A673 (cell line): ENCODE results near the gene ANO4. TPM values are rescaled to one million over a fixed set of nuclear protein-coding genes. Genes with fewer than 3 reads are reported as not detected.

Experiments used
- BruUV-seq: library from RNA; stranded (reverse); fragments of 400-500 nt; replicated peaks from 2 replicates; lab custom pipeline; 2021; lab: Mats Ljungman, UMichigan
- CTCF ChIA-PET: fragments of 300-600 bp; sonication (Branson Sonifier 250); formaldehyde crosslinking; loops from one replicate; lab custom pipeline; 2022; ENCODE audit warnings: antibody characterized with exemption; lab: Charles Lee
- POLR2A ChIA-PET: fragments of 300-600 bp; sonication (Branson Sonifier 250); formaldehyde crosslinking; loops from one replicate; lab custom pipeline; 2022; ENCODE audit warnings: antibody characterized with exemption; ENCODE audit not compliant: low non-redundant PET; lab: Charles Lee
- DNase-seq: peaks from one replicate; pipeline ENCODE4 v3.0.0-alpha.2; 2015; ENCODE audit warnings: low spot score
- H3K27ac ChIP-seq: fragments of 200-600 bp; sonication (generic); 2 replicates; pipeline ENCODE4 v1.5.1; 2016; ENCODE audit warnings: mixed run types, low read depth, mild to moderate bottlenecking, mixed read lengths, antibody characterized with exemption, low read length; ENCODE audit not compliant: poor library complexity, severe bottlenecking
- H3K27me3 ChIP-seq: fragments of 200-600 bp; sonication (generic); replicated peaks from 2 replicates; pipeline ENCODE4 v1.6.1; 2017; ENCODE audit warnings: mixed run types, low read depth, mild to moderate bottlenecking, mixed read lengths, antibody characterized with exemption, low read length; ENCODE audit not compliant: insufficient read depth, poor library complexity
- H3K36me3 ChIP-seq: fragments of 200-600 bp; sonication (generic); 2 replicates; pipeline ENCODE4 v1.6.1; 2016; ENCODE audit warnings: mixed run types, mild to moderate bottlenecking, mixed read lengths, antibody characterized with exemption, low read length; ENCODE audit not compliant: insufficient read depth, poor library complexity, severe bottlenecking
- H3K4me1 ChIP-seq: fragments of 200-600 bp; sonication (generic); 2 replicates; pipeline ENCODE4 v1.6.1; 2017; ENCODE audit warnings: mixed run types, mild to moderate bottlenecking, mixed read lengths, antibody characterized with exemption, low read length; ENCODE audit not compliant: insufficient read depth, poor library complexity, severe bottlenecking
- H3K4me3 ChIP-seq: fragments of 200-600 bp; sonication (generic); 2 replicates; pipeline ENCODE4 v1.5.1; 2016; ENCODE audit warnings: low read depth, mixed run types, mild to moderate bottlenecking, mixed read lengths, low read length; ENCODE audit not compliant: poor library complexity, severe bottlenecking
- H3K9me3 ChIP-seq: fragments of 200-600 bp; sonication (generic); 2 replicates; pipeline ENCODE4 v1.6.1; 2016; ENCODE audit warnings: mixed run types, low read depth, mild to moderate bottlenecking, mixed read lengths, antibody characterized with exemption, low read length; ENCODE audit not compliant: poor library complexity, severe bottlenecking
- CTCF ChIP-seq: fragments of 300-800, 200-600 bp; sonication (generic); conservative IDR thresholded peaks from 2 replicates; pipeline ENCODE4 v1.5.1; 2017; ENCODE audit warnings: low read depth, mild to moderate bottlenecking, antibody characterized with exemption, low read length, moderate library complexity, mixed read lengths
- EZH2 ChIP-seq: fragments of 200-600 bp; sonication (generic); IDR thresholded peaks from 2 replicates; pipeline ENCODE4 v1.6.1; 2017; ENCODE audit warnings: borderline replicate concordance, low read depth, mild to moderate bottlenecking, mixed read lengths, antibody characterized with exemption, low read length; ENCODE audit not compliant: poor library complexity, severe bottlenecking
- intact Hi-C: fragments of 100-400 bp; cut with micrococcal nuclease; formaldehyde crosslinking; loops from one replicate; pipeline ENCODE4 v1.10.0; 2022; ENCODE audit not compliant: unreplicated experiment
- total RNA-seq: library from RNA; stranded (reverse); gene quantifications from 2 replicates; pipeline ENCODE4 v1.2.3, GENCODE V29; 2021

The ANO4 gene
- total RNA-seq, 1 experiment from 2014 or later: 9.3 TPM

GRCh38 chr12:100798286-100799160, 3.9 kb downstream of the ANO4 start:
- DNase-seq: peak; percentile 46
- ChIA-PET POLR2A (no interaction called here), CTCF (no interaction called here)
- intact Hi-C loops: no loop called here
- Histone ChIP-seq H3K36me3 (no peaks in the 10 kb centered on the region), H3K27me3 (no peaks in the 10 kb centered on the region), H3K27ac (no peak overlapping the region), H3K4me1 (peaks cover 45% of the 10 kb centered on the region), H3K9me3 (no peaks in the 10 kb centered on the region), H3K4me3 (no peak overlapping the region)
- BruUV-seq: no TSS peak
- no peak for TF ChIP-seq EZH2
- no peak for TF ChIP-seq CTCF

DNA sequence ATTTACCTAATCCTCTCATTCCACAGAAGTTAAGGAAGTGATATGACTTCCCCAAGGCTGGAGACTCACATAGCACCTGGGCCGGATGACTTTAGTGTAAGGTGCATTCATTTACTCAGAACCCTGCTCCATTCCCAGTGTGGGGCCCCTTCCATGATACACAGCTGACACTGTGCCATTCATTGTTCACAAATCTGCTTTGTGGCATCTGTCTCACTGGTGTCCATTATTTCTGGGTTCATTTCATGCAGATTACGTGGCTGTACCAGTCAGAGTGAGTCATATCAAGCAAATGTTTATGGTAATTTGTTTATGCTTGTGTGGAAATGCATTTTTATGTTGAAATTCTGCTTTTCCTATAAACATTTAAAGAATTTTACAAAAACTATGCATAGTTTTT, 5.2 kb downstream of the ANO4 start:
- Histone ChIP-seq H3K4me3 (no peak overlapping the region), H3K27ac (no peak overlapping the region), H3K4me1 (peaks cover 40% of the 10 kb centered on the region), H3K27me3 (no peaks in the 10 kb centered on the region), H3K36me3 (no peaks in the 10 kb centered on the region), H3K9me3 (no peaks in the 10 kb centered on the region)
- ChIA-PET POLR2A (no interaction called here), CTCF (no interaction called here)
- BruUV-seq: no TSS peak
- TF ChIP-seq CTCF: no peak
- no peak for TF ChIP-seq EZH2
- no peak for DNase-seq
- intact Hi-C loops: no loop called here

DNA sequence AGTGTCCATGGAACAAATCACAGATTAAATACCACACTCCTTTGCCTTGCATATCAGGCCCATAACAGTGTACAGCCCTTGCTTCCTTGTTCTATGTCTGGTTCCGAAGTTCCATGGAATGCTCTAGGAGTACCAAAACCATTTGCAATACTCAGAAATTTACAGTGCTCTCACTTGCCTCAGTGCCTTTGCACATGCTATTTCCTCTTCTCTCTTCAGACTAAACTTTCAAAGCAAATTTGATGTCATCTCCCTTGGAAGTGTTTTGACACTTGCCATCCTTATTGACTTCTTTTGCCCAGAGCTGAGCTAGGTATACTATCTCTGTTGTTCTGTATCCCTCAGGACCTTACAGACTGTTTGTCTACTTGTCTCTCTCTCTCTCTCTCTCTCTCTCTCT, 6.1 kb downstream of the ANO4 start:
- Histone ChIP-seq H3K4me1 (peaks cover 38% of the 10 kb centered on the region), H3K27ac (no peak overlapping the region), H3K36me3 (no peaks in the 10 kb centered on the region), H3K4me3 (no peak overlapping the region), H3K27me3 (no peaks in the 10 kb centered on the region), H3K9me3 (no peaks in the 10 kb centered on the region)
- ChIA-PET POLR2A (no interaction called here), CTCF (no interaction called here)
- no peak for TF ChIP-seq EZH2
- no peak for TF ChIP-seq CTCF
- intact Hi-C loops: no loop called here
- DNase-seq: no peak
- no TSS peak for BruUV-seq
